GM23338 (cell line): Measurements from ENCODE around the gene OR3A2. TPM values are rescaled to one million over a fixed set of nuclear protein-coding genes. Genes with fewer than 3 reads are reported as not detected.
"Not testable (repeated sequence)": the region's sequence is repeated elsewhere in the genome, so short reads cannot be mapped to it uniquely, and the experiment has no call there.

Experiments
- ATAC-seq: fragments of 200-7000 bp; cut with Tn5 transposase; 3 replicates; pipeline ENCODE4 v1.9.1; 2020
- DNase-seq: peaks from one replicate; pipeline ENCODE4 v3.0.0-alpha.2; 2015; ENCODE audit warnings: low spot score
- H2AFZ ChIP-seq: fragments of 200-600 bp; sonication (generic); 2 replicates; pipeline ENCODE4 v1.8.0; 2016; ENCODE audit warnings: antibody characterized with exemption, mild to moderate bottlenecking, moderate library complexity
- H3F3A ChIP-seq: fragments of 200-600 bp; sonication (generic); replicated peaks from 2 replicates; pipeline ENCODE4 v1.8.0; 2017; ENCODE audit warnings: antibody characterized with exemption, mixed run types, low read depth
- H3K27ac ChIP-seq: fragments of 200-600 bp; sonication (generic); 2 replicates; pipeline ENCODE4 v1.6.1; 2016; ENCODE audit warnings: low read depth
- H3K27me3 ChIP-seq: fragments of 200-600 bp; sonication (generic); 2 replicates; pipeline ENCODE4 v1.8.0; 2016; ENCODE audit warnings: mild to moderate bottlenecking, mixed run types, moderate library complexity; ENCODE audit not compliant: insufficient read depth
- H3K36me3 ChIP-seq: fragments of 200-600 bp; sonication (generic); 2 replicates; pipeline ENCODE4 v1.8.0; 2016; ENCODE audit warnings: mild to moderate bottlenecking; ENCODE audit not compliant: insufficient read depth
- H3K4me1 ChIP-seq: fragments of 200-600 bp; sonication (generic); 2 replicates; pipeline ENCODE4 v1.8.0; 2016; ENCODE audit warnings: mild to moderate bottlenecking, moderate library complexity; ENCODE audit not compliant: insufficient read depth
- H3K4me2 ChIP-seq: fragments of 200-600 bp; sonication (generic); 2 replicates; pipeline ENCODE4 v1.7.1; 2017; ENCODE audit warnings: mixed run types
- H3K4me3 ChIP-seq: fragments of 200-600 bp; sonication (generic); 2 replicates; pipeline ENCODE4 v1.6.1; 2016; ENCODE audit warnings: mixed run types
- H3K79me2 ChIP-seq: fragments of 200-600 bp; sonication (generic); replicated peaks from 2 replicates; pipeline ENCODE4 v1.8.0; 2017; ENCODE audit warnings: mild to moderate bottlenecking; ENCODE audit not compliant: insufficient read depth
- H3K9me2 ChIP-seq: fragments of 200-600 bp; sonication (generic); 2 replicates; pipeline ENCODE4 v1.8.0; 2017; ENCODE audit not compliant: insufficient read depth
- H4K20me1 ChIP-seq: fragments of 200-600 bp; sonication (generic); replicated peaks from 2 replicates; pipeline ENCODE4 v1.8.0; 2017; ENCODE audit warnings: mild to moderate bottlenecking; ENCODE audit not compliant: insufficient read depth
- H3K27ac Mint-ChIP-seq: 2 replicates; pipeline ENCODE4 v1.8.0; 2020; ENCODE audit warnings: inconsistent platforms, mild to moderate bottlenecking, moderate library complexity, mixed read lengths
- H3K27me3 Mint-ChIP-seq: 3 replicates; pipeline ENCODE4 v1.8.0; 2022; ENCODE audit warnings: low read depth, mild to moderate bottlenecking, moderate library complexity, mixed read lengths, inconsistent platforms; ENCODE audit not compliant: insufficient read depth, poor library complexity
- H3K36me3 Mint-ChIP-seq: 3 replicates; pipeline ENCODE4 v1.8.0; 2021; ENCODE audit warnings: low read depth, mild to moderate bottlenecking, inconsistent platforms, moderate library complexity, mixed read lengths
- H3K4me1 Mint-ChIP-seq: 3 replicates; pipeline ENCODE4 v1.8.0; 2020; ENCODE audit warnings: mild to moderate bottlenecking, inconsistent platforms, mixed read lengths
- H3K4me3 Mint-ChIP-seq: 3 replicates; pipeline ENCODE4 v1.8.0; 2021; ENCODE audit warnings: moderate library complexity, mild to moderate bottlenecking, inconsistent platforms, mixed read lengths
- H3K9me3 Mint-ChIP-seq: 3 replicates; pipeline ENCODE4 v1.8.0; 2020; ENCODE audit warnings: moderate library complexity, mild to moderate bottlenecking, inconsistent platforms, mixed read lengths
- CREB1 ChIP-seq: fragments of 250-450 bp; sonication (Bioruptor Pico); IDR thresholded peaks from 2 replicates; pipeline ENCODE4 v1.5.0; 2020; ENCODE audit warnings: low read depth, mild to moderate bottlenecking, moderate library complexity
- EZH2phosphoT487 ChIP-seq: fragments of 200-600 bp; sonication (generic); IDR thresholded peaks from one replicate; pipeline ENCODE4 v1.8.1; 2018; ENCODE audit warnings: antibody characterized with exemption; ENCODE audit not compliant: unreplicated experiment
- JUNB ChIP-seq: IDR thresholded peaks from one replicate; pipeline ENCODE4 v1.6.1; 2016; ENCODE audit warnings: antibody characterized with exemption; ENCODE audit not compliant: unreplicated experiment
- POLR2AphosphoS5 ChIP-seq: IDR thresholded peaks from 2 replicates; pipeline ENCODE4 v1.6.1; 2016; ENCODE audit warnings: antibody characterized with exemption, low read depth
- STAT1 ChIP-seq: IDR thresholded peaks from one replicate; pipeline ENCODE4 v1.6.1; 2016; ENCODE audit warnings: antibody characterized with exemption; ENCODE audit not compliant: unreplicated experiment
- ZNF114 ChIP-seq: fragments of 250-450 bp; sonication (Bioruptor Pico); IDR thresholded peaks from 2 replicates; pipeline ENCODE4 v1.5.0; 2020; ENCODE audit warnings: mild to moderate bottlenecking, moderate library complexity
- ZNF331 ChIP-seq: fragments of 250-450 bp; sonication (Bioruptor Pico); IDR thresholded peaks from 2 replicates; pipeline ENCODE4 v1.5.0; 2020; ENCODE audit warnings: low read depth, mild to moderate bottlenecking, moderate library complexity
- polyA plus RNA-seq: library from polyadenylated mRNA; unstranded; fragments of >200 nt; fragmentation: Nextera tagmentation; extraction: Ambion mirVana; gene quantifications from 2 replicates; pipeline ENCODE4 v1.2.1, GENCODE V29; 2016
- total RNA-seq: library from RNA; depleted of rRNA; stranded (reverse); fragments of >200 nt; shearing (Covaris generic); gene quantifications from 2 replicates; pipeline ENCODE4 v1.2.3, GENCODE V29; 2014
- TF ChIP-seq, protein P1 (sequence below): fragments of 250-450 bp; sonication (Bioruptor Pico); IDR thresholded peaks from 2 replicates; pipeline ENCODE4 v1.5.0; 2020; ENCODE audit warnings: mild to moderate bottlenecking, moderate library complexity
- TF ChIP-seq, protein P2 (sequence below), 2 experiments: fragments of 200-600 bp in 1 of 2; sonication (generic) in 1 of 2; conservative IDR thresholded peaks; 2 replicates each; pipeline versions ENCODE4 v1.5.1 to v1.6.1; 2016 to 2017; ENCODE audit warnings: antibody characterized with exemption in 2 of 2, low read depth in 2 of 2, mild to moderate bottlenecking in 2 of 2, moderate library complexity in 1 of 2
- TF ChIP-seq, protein P3 (sequence below): IDR thresholded peaks from 2 replicates; pipeline ENCODE4 v1.6.1; 2016; ENCODE audit warnings: antibody characterized with exemption

OR3A2 gene
- total and polyA plus RNA-seq, 2 experiments from 2014 or later, result 1.1 to 1.4 TPM

DNA sequence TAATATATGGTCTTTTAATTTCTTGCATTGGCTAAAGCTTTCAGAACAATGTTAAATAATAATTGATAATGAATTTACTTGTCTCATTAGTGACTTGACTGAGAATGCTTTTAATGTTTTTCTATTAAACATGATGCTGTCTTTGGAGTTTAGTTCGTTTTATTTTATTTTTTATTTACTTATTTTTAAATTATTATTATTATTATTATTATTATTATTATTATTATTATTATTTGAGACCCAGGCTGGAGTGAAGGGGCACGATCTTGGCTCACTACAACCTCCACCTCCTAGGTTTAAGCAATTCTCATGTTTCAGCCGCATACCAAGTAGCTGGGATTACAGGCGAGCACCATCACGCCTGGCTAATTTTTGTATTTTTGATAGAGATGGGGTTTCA lies 29.5 kb upstream of the OR3A2 start (continued):
- TF ChIP-seq, protein P1, sequence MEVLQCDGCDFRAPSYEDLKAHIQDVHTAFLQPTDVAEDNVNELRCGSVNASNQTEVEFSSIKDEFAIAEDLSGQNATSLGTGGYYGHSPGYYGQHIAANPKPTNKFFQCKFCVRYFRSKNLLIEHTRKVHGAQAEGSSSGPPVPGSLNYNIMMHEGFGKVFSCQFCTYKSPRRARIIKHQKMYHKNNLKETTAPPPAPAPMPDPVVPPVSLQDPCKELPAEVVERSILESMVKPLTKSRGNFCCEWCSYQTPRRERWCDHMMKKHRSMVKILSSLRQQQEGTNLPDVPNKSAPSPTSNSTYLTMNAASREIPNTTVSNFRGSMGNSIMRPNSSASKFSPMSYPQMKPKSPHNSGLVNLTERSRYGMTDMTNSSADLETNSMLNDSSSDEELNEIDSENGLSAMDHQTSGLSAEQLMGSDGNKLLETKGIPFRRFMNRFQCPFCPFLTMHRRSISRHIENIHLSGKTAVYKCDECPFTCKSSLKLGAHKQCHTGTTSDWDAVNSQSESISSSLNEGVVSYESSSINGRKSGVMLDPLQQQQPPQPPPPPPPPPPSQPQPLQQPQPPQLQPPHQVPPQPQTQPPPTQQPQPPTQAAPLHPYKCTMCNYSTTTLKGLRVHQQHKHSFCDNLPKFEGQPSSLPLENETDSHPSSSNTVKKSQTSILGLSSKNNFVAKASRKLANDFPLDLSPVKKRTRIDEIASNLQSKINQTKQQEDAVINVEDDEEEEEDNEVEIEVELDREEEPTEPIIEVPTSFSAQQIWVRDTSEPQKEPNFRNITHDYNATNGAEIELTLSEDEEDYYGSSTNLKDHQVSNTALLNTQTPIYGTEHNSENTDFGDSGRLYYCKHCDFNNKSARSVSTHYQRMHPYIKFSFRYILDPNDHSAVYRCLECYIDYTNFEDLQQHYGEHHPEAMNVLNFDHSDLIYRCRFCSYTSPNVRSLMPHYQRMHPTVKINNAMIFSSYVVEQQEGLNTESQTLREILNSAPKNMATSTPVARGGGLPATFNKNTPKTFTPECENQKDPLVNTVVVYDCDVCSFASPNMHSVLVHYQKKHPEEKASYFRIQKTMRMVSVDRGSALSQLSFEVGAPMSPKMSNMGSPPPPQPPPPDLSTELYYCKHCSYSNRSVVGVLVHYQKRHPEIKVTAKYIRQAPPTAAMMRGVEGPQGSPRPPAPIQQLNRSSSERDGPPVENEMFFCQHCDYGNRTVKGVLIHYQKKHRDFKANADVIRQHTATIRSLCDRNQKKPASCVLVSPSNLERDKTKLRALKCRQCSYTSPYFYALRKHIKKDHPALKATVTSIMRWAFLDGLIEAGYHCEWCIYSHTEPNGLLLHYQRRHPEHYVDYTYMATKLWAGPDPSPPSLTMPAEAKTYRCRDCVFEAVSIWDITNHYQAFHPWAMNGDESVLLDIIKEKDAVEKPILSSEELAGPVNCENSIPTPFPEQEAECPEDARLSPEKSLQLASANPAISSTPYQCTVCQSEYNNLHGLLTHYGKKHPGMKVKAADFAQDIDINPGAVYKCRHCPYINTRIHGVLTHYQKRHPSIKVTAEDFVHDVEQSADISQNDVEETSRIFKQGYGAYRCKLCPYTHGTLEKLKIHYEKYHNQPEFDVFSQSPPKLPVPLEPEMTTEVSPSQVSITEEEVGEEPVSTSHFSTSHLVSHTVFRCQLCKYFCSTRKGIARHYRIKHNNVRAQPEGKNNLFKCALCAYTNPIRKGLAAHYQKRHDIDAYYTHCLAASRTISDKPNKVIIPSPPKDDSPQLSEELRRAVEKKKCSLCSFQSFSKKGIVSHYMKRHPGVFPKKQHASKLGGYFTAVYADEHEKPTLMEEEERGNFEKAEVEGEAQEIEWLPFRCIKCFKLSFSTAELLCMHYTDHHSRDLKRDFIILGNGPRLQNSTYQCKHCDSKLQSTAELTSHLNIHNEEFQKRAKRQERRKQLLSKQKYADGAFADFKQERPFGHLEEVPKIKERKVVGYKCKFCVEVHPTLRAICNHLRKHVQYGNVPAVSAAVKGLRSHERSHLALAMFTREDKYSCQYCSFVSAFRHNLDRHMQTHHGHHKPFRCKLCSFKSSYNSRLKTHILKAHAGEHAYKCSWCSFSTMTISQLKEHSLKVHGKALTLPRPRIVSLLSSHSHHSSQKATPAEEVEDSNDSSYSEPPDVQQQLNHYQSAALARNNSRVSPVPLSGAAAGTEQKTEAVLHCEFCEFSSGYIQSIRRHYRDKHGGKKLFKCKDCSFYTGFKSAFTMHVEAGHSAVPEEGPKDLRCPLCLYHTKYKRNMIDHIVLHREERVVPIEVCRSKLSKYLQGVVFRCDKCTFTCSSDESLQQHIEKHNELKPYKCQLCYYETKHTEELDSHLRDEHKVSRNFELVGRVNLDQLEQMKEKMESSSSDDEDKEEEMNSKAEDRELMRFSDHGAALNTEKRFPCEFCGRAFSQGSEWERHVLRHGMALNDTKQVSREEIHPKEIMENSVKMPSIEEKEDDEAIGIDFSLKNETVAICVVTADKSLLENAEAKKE (CRISPR knock-in tag), result no peak
- TF ChIP-seq ZNF331 (CRISPR knock-in tag) (no peak), ZNF114 (CRISPR knock-in tag) (no peak)

DNA sequence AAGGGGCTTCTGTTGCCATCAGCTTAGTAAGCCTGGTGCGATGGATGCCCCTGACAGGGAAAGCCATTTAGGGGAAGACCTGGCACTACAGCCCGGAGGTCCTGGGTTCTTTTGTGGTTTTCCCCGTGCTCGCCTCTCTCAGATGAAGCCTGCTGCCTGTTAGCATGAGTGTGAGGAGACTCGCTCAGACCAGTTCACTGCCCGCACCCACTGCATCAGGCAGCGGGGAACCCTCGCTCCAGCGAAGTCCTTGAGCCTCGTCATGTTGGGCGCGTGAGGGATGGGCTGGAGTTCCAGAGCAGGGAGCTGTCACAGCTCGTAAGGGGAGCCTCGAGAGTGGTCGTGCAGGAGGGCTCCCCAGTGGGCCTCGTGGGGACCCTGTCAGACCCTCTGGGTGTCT lies 26.1 kb upstream of the OR3A2 start:
- H3K36me3 Mint-ChIP-seq, result peaks cover 11% of the 10 kb centered on the region
- H3K27me3 Mint-ChIP-seq, result not testable (repeated sequence)

DNA sequence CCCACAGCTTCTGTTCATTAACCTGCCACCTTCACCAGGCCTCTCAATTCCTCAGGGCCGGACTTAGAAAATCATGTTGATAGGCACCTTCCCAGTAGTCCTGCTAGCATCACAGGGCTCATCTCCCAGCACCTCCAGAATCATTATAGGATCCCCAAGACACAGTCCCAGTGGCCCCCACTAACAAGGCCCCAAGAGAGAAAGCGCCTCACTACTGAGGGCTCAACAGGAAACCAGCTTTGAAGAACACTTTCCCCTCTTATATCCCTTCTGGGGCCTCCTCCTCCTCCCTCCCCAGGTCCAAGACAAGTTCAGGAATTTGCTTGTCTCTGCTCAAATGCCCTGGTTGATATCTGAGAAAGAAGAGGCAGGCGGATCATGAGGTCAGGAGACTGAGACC lies 25.0 kb upstream of the OR3A2 start, which contains the start of gene OR3A3:
Gene OR3A3 (plus strand): TSS at position 301 of the 400 bp plus-strand sequence.
- H3F3A ChIP-seq, result no peaks in the 10 kb centered on the region
- TF ChIP-seq, protein P2, sequence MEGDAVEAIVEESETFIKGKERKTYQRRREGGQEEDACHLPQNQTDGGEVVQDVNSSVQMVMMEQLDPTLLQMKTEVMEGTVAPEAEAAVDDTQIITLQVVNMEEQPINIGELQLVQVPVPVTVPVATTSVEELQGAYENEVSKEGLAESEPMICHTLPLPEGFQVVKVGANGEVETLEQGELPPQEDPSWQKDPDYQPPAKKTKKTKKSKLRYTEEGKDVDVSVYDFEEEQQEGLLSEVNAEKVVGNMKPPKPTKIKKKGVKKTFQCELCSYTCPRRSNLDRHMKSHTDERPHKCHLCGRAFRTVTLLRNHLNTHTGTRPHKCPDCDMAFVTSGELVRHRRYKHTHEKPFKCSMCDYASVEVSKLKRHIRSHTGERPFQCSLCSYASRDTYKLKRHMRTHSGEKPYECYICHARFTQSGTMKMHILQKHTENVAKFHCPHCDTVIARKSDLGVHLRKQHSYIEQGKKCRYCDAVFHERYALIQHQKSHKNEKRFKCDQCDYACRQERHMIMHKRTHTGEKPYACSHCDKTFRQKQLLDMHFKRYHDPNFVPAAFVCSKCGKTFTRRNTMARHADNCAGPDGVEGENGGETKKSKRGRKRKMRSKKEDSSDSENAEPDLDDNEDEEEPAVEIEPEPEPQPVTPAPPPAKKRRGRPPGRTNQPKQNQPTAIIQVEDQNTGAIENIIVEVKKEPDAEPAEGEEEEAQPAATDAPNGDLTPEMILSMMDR (conservative IDR thresholded peaks at IDR 0.05; ENCODE audit: low read depth in 2 of 2), result no peak
- TF ChIP-seq JUNB (no peak), POLR2AphosphoS5 (no peak), STAT1 (no peak), ZNF331 (CRISPR knock-in tag) (no peak), EZH2phosphoT487 (no peak), CREB1 (CRISPR knock-in tag) (no peak)
- TF ChIP-seq, protein P3, sequence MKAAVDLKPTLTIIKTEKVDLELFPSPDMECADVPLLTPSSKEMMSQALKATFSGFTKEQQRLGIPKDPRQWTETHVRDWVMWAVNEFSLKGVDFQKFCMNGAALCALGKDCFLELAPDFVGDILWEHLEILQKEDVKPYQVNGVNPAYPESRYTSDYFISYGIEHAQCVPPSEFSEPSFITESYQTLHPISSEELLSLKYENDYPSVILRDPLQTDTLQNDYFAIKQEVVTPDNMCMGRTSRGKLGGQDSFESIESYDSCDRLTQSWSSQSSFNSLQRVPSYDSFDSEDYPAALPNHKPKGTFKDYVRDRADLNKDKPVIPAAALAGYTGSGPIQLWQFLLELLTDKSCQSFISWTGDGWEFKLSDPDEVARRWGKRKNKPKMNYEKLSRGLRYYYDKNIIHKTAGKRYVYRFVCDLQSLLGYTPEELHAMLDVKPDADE, result no peak

More for the DNA sequence above, 26.1 kb upstream of the OR3A2 start:
- DNase-seq, H3K4me3 ChIP-seq, H3K27me3 ChIP-seq, H3K4me3 Mint-ChIP-seq, H4K20me1 ChIP-seq, H3K9me2 ChIP-seq, H3K27ac Mint-ChIP-seq, H3K4me1 Mint-ChIP-seq, H3K36me3 ChIP-seq, H3K27ac ChIP-seq, H2AFZ ChIP-seq, ATAC-seq, H3K4me2 ChIP-seq, H3K79me2 ChIP-seq, H3F3A ChIP-seq, H3K4me1 ChIP-seq: not testable (repeated sequence)
- H3K9me3 Mint-ChIP-seq, result peaks cover 57% of the 10 kb centered on the region

More for the DNA sequence above, 25.0 kb upstream of the OR3A2 start, which contains the start of gene OR3A3:
- Mint-ChIP-seq H3K27me3 (peaks cover 3% of the 10 kb centered on the region), H3K4me3 (no peak within 1 kb of the TSS), H3K36me3 (peaks cover 11% of the 10 kb centered on the region), H3K9me3 (peaks cover 68% of the 10 kb centered on the region), H3K4me1 (no peaks in the 10 kb centered on the region), H3K27ac (no peak within 1 kb of the TSS)
- Histone ChIP-seq H3K4me2 (no peak within 1 kb of the TSS), H3K4me1 (no peaks in the 10 kb centered on the region), H3K27me3 (no peaks in the 10 kb centered on the region), H3K4me3 (no peak within 1 kb of the TSS), H3K79me2 (no peaks in the 10 kb centered on the region), H3K9me2 (no peaks in the 10 kb centered on the region), H4K20me1 (no peaks in the 10 kb centered on the region), H2AFZ (no peak within 1 kb of the TSS), H3K27ac (no peak within 1 kb of the TSS), H3K36me3 (no peaks in the 10 kb centered on the region; the same call in 1 of the 2 replicates)
- no peak for DNase-seq
- no peak for ATAC-seq
